COLO829 (cell line): ENCODE results near the gene AOC1.
"Not testable (repeated sequence)": the region's sequence is repeated elsewhere in the genome, so short reads cannot be mapped to it uniquely, and the experiment has no call there.

Experiments
- DNase-seq: peaks from one replicate; pipeline ENCODE4 v3.0.0; 2012; ENCODE audit warnings: low spot score

AOC1 gene

DNA sequence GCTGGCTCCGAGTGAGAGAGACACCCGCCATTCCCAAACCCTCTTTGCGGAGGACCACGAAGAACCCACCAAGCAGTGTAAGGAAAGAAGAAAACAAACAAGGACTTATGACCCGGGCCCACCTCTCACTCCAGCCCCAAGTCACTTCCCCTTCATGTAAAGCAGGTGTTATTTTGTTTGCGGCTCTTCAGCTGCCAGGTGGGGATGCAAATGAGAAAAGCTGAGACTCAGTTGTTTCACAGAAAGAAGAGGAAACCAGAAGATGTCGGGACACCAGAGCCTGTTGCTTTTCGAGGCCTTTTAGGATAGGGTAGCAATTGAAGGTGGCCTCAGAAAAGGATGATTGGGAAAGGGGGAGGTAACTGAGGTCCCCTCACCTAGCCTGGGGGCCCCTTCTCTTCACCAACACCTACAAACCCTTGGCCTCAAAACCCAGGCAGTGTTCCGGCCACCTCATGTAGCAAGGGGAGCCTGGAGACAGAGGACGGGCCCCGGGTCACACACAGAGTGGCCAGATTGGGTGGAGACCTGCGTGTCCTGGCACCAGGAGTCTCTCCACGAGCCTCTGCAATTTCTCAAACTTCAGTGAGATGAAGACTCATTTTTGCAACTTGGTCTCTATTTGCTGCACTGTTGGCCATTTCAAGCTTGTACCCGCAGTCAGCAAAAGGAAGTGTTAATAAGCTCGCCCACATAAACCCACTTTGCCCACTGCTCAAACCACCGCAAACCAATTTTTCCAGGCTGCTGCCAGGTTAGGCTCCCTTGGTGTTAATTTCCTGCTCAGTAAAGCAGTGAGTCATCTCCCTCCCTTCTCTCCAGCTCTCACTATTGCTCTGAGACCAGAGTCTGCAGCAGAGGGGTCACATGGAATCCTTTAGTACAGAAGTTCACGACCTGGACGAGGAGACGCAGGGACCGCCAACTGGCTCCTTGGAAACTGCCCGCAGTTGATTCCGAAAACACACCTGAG is 45.5 kb downstream of the AOC1 start:
- no peak for DNase-seq

DNA sequence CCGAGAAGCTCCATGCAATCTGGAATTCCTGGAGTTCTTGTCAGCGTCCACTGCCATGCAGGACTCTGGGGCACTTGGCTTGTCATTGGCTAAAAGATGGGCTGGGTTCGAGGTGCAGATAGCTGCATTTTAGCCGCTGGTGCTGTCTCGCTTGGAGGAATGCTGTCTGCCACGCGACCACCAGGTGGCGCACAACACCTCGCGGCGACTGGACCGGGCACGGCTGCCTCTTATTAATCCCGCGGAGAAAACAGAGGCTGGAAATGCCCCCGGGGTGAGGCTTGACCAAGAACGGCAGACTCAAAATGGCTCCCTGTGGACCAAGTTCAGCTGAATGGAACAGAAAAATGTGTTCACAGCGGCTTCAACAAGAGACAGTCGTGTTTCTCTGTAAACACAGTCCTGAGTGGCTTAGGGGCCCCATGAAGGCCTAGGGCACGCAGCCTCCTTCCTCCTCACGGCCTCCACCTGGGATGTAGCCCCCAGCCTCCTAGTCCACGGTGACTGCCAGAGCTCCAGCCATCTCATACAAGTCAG is 46.2 kb downstream of the AOC1 start:
- DNase-seq: peak; percentile 79

DNA sequence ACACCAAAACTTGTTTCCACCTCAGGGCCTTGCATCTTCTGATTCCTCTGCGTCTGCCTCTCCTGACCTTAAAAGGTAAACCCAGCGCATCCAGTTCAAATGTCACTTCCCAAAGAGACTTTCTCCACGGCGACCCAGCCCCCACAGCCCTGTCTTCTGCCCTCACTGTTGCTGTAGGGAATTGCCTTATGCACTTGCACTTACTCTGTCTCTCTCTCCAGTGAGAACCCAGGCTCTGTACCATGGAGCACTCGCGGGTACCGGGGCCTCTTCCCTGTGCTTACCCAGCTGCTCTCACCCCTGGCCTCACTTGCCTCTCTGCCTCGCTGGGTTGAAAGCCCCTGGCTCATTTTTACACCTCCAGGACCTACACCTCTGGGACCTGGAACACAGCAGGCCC is 48.4 kb downstream of the AOC1 start:
- DNase-seq: no peak

DNA sequence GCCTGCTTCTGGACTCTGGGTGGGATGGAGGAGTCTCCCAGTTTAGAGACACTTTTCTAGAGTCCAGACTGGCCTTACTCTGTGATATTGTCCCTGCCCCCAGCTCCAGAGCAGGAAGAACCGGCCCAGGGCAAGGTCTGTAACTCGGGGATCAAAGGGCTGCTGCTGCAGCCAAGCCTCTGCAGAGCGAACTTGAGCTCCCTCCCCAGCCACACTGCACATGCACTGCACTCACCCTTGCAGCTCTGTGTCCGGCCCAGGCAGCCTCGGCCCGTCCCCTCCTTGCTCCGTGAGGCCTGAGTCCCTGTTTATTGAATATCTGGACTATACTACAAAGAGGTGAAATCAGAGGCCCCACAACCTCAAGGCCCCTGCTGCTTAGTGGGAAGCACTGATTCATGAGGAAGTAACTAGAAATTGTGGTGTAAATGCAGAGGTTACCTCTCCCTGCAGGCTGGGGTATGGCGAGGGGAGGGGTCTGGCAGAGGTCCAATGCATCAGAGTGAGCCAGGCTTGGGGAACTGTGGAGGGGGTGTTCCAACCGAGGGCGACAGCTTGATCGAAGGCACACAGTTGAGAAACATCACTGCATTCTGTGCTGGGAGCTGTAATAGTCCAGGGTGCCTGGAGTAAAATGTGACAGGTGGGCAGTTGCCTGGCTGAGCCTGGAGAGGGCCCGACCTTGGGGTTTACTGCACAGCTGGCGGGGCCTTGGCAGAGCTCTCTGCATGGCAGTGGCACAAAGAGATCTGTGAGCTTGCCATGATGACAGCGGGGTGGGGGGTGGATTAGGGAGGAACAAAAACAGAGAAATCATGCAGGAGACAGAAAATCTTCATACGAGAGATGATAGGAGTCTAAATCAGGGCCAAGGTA is 49.1 kb downstream of the AOC1 start:
- no peak for DNase-seq

DNA sequence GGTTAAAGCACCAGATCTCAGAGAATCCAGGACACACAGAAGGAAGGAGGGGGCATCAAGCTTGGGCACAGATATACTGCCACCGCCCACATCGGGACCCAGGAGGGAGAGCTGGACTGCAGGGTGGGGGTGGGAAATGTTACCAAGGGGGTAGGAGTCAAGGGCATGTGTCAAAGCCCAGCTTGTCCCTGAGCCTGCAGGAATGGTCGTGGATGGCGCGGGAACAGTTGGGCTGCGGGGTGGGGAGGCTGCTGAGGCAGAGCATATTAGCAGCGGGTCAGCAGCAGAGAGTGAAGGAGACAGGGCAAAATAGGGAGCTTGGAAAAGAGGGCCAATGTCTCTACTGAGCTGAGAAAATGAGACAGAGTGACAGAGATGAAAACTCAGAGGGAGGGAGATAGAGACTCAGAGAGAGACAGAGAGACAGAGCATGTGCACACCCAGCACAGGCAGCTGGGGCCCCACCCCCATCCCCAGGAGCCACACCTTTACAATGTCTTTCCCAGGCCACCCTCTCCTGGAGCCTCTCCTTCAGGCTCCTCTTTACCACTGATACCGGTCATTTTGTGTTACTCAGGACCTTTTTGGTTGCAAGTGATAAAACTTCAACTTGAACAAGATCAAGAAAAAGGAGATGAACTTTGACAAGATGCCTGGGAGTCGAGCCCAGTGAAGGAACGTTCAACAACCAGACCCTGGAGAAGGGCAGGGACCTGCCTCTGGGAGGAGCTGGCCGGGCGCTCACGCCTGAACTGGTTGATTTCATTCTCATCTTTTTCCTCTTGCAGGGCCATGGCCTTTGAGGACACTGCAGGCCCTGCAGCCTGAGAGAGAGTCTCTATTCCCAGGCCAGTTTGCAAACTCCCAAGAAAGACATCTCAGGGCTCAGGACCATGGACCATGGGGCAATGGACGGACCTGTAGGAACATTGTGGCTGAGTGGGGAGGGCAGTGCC is 50.0 kb downstream of the AOC1 start:
- no peak for DNase-seq

DNA sequence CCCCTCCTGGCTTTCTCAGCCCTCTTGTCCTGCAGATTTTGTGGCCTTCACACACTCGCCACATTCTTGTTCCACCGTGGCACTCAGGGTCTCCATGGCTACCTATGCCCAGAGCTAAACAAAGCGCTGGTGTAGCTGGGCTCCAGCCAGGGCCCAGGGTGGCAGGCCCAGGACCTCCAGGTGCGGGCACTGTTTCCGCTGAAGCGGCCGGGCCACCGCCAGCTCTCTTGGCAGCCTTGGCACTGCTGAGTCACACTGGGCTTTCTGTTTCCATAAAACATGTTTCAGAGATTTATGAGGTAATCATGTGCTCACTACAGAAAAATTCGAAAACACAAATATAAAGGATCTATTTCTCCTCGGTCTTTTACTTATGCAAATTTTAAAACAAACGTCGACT is 51.3 kb downstream of the AOC1 start:
- DNase-seq: peak; percentile 88

DNA sequence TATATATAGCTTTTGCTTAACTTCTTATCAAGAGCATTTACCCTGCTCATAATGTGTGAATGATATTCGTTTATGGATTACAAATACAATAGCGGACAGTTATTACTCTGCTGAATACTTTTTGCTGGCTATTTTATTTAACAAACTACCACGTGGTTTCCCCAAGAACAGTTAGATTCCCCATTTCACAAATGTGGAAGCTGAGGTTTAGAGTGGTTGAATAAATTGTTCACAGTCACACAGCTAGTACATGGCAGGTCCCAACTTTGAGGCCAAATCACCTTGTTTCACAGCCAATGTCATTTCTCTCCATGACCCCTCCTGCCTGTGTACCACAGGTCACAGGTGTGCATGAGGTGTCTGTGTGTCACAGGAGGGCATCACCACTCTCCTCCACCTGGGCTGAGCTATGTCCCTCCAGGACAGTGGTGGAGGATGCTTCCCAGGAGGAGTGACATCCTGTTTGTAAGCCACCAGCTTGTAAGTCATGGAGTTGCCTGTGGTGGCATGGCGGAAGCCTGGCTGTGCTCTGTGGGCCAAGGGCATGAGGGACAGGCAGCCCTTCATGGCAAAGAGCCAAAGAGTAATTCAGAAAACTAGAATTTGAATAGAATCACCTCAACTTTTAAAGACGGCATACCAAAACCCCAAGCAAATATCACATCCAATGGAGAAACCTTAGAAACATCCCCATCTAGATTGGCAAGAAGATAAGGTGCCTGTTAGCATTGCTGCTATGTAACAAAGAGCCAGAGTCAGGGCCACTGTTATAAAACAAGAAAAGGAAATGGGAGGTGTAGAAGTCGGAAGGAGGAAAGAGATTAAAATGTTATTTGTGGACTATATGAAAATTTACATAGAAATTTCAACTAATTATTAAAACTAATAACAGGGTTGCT is 51.9 kb downstream of the AOC1 start:
- no peak for DNase-seq

DNA sequence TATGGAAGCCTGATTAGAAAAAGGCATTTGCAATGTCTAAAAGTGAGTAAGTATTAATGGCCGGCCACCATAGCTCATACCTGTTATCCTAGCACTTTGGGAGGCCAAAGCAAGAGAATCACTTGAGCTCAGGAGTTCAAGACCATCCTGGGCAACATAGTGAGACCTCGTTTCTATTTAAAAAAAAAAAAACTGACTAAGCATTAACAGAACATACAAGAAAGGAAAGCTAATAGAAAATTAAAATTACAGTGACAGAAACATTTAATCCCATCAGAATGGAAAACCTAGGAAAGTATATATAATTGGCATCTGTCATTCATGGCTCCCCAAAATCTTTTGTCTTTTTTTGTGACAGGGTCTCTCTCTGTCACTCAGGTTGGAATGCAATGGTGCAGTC is 55.9 kb downstream of the AOC1 start:
- DNase-seq: no peak

DNA sequence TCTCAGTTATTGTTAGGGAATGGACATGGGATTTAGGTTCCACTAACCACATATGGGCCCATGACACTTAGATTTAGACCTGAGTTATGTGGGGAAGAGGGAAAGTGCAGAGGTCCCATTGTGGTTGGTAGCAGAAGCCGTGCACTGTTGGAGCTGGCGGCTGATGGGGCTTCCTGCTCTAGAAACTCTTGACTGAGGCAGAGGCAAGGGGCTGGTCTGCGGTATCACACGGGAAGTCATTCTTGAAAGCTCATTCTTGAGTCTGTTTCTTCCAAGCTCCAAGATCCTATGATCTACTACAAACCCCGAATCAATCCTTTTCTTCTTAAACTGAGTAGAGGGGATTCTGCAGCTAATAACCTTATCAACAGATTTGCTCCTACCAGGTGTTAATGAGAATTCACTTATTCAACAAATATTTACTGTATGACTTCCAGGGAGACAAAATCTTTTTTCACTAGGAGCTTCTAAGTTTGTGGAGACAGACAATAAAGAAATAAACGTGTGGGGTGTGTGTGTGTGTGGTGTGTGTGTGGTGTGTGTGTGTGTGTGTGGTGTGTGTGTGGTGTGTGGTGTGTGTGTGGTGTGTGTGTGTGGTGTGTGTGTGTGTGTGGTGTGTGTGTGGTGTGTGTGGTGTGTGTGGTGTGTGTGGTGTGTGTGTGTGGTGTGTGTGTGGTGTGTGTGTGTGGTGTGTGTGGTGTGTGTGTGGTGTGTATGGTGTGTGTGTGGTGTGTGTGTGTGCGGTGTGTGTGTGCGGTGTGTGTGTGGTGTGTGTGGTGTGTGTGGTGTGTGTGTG is 57.1 kb downstream of the AOC1 start:
- no peak for DNase-seq

DNA sequence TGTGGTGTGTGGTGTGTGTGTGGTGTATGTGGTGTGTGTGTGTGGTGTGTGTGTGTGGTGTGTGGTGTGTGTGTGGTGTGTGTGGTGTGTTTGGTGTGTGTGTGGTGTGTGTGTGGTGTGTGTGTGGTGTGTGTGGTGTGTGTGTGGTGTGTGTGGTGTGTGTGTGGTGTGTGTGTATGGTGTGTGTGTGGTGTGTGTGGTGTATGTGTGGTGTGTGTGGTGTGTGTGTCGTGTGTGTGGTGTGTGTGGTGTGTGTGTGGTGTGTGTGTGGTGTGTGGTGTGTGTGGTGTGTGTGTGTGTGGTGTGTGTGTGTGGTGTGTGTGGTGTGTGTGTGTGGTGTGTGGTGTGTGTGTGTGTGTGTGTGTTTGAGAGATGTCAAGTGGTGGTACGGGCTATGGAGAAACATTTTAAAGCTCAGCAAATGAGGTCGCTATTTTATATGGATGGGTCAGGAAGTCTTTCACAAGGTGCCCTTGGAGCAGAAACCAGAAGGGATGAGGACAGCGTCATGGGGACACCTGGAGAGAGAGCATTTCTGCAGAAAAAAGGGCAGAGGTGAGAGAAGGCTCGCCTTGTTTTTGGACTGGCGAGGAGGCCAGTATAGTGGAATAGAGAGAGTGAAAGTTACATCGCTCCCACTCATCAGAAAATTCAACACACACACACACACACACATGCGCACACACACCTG is 58.1 kb downstream of the AOC1 start:
- DNase-seq: not testable (repeated sequence)

DNA sequence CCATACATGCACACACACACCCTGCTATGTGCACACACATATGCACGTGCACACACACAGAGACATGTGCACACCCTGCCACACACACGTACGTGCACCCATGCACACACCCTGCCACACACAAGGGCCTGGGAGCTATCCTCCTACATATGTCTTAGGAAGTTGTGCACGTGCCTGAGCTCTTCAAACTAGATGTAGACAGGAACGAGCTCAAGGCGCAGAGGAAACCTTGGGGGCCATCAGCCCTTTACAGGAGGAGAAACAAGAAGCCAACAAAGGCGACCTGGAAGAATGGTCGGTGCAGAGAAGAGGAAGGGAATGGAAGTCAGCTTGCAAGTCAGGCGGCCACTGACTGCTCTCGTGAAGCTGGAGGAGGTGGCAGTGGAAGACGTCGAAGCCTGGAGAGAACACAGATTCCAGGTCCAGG is 58.7 kb downstream of the AOC1 start:
- DNase-seq: no peak
